Measurements from ENCODE around the gene ANGPTL2.

ANGPTL2 gene

DNA sequence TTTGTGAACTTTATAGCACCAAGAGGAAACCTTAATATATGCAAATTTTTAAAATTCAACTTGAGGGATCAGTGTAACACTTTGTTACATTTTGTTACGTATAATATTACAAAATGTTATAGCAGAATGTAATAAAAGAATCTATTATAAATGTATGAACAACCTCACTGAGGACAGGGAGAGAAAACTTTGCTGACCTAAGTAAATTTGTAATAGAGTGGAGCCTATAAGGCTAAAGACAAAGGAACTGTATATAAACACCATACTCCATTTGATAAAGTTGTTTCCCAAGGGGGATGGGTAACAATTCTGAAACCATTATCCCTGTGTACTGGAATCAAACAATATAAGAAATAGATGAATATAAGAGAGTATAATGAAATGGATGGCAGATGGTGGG, 77.3 kb downstream of the ANGPTL2 start:
- no peak for DNase-seq

DNA sequence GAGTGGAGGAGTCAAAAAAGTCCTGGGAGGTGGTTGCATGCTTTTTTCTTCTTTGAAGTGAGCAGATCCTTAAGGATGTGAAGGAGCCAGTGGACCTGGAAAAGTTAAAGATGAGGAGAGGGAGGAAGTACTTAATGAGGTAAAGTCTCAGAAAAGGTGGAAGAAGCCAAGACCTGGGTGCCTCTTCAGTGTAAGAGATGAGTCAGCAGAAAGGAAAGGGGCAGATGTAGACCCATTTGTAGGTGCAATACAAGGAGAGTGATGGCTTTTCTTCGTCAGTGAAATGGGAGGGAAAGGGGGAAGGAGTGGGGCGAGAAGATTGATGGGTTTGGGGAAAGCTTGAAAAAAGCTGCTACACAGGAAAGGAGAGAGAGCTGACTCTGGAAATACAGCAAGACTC, 82.9 kb downstream of the ANGPTL2 start:
- DNase-seq = no peak

DNA sequence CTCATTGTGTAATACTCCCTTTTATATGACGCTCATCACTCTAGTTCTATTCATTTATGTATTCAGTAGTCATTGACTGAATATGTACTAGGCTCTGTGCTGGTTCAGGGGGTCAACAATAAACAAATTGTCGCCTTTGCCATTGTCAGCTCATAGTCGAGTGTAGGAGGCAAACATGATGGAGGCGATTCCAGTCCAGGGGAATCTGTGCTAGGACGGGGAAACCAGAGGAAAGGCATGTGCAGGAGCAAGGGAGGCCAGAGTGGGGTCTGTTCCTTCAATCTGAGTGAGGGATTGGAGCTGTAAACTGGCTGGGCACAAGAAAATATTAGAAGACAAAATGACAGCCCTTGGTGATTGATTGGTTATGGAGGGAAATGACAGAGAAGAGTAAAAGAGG, 83.9 kb downstream of the ANGPTL2 start:
- no peak for DNase-seq
